ENCODE data around the gene ABHD8. TPM values are rescaled to one million over a fixed set of nuclear protein-coding genes. Genes with fewer than 3 reads are reported as not detected.

Gene ABHD8
- total and polyA plus RNA-seq, 3 experiments from 2014 or later, result 5.2 to 8.3 (median 6.0) TPM

DNA sequence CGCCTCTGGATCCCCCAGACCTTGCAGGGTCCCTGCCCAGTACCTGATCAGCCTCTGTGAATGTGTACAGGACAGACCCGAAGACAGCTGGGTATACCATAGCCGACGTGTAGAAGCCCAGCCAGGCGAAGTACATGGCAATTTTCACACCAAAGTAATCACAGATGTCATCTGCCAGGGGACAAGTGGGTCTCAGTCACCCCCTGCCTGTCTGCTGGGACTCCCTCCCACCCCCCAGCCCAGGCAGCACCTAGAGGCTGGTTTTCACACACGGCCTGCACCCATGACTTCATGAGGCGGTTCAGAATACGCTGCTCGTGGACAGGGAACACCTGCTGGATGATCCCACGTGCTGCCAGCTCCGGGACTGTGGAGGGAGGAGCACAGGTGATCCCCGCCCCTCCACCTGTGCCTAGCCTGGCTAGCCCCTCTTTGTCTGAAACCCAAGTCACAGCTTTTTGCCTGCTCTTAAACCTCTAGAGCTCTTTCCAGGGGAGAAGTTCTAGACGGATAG, 27.9 kb upstream of the ABHD8 start:
- no peaks in the 10 kb centered on the region for H3K9me3 Mint-ChIP-seq
- Histone ChIP-seq H3K9me3 (ENCODE audit: low read length) (no peaks in the 10 kb centered on the region), H3K4me3 (ENCODE audit: low read length) (no peak overlapping the region), H3K27me3 (ENCODE audit: insufficient read depth, low read length, poor library complexity, severe bottlenecking) (no peaks in the 10 kb centered on the region), H3K27ac (ENCODE audit: low read depth, low read length) (no peak overlapping the region), H3K36me3 (ENCODE audit: insufficient read depth, low read length) (no peaks in the 10 kb centered on the region), H3K4me1 (ENCODE audit: insufficient read depth, low read length) (peaks cover 24% of the 10 kb centered on the region)
- no peak overlapping the region for H3K27ac Mint-ChIP-seq
- ChIA-PET POLR2A (interaction anchor here (0.7 to 1.2 kb wide), 2 partner anchors 11 to 26 kb away, joined by 4 to 8 read pairs; no protein-coding TSS in a partner anchor), CTCF (no interaction called here)
- DNase-seq, result no peak
- H3K4me1 Mint-ChIP-seq, result peaks cover 17 to 43% (median 20%) of the 10 kb centered on the region in 3 donors
- H3K27me3 Mint-ChIP-seq, result no peaks in the 10 kb centered on the region
- peaks cover 0 to 4% (median 3%) of the 10 kb centered on the region in 3 donors for H3K36me3 Mint-ChIP-seq
- H3K4me3 Mint-ChIP-seq, result peak overlapping the region in 2 of 7 donors; percentile 41 to 64

DNA sequence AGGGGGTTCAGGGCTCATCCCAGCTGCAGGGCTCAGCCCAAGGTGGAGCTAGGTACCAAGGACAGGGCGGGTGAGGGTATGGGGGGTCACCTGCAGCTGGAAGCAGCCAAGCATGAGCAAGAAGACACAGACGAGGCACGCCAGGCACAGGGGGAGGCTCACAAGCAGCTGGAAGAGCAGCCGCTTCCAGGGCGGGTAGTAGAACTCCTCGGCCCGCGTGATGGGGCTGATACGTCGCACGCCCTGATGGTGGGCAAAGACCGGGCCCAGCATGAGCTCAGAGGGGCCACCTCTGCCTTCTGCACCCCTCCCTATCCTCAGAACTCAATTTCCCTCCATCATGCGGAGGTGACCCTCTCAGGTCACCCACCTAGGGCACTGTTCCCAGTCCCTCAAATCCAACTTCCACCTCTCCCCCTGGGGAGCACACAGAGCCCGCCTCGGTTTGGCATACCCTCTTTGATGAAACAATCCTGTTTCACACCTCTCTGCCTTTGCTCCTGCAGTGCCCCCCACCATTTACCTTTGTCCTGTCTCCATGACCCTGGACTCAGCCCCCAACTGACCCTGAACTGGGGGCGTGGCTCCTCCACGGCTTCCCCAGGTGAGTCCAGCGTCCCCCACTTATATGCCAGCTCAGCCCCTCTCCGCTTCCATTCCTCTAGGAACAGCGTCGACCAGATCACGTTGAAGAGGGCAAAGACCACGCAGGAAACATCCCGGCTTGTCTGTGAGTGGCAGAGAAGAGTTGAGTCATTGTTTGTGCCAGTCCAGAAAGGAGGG, 27.2 kb upstream of the ABHD8 start:
- H3K4me3 Mint-ChIP-seq, result peak overlapping the region; percentile 41 to 67 (median 62)
- ChIA-PET CTCF (interaction anchor here (1.6 kb wide), 1 partner anchor 21 kb away, joined by 4 read pairs; the partner anchor contains the start of gene DDA1), POLR2A (interaction anchor here (1.2 kb wide), 1 partner anchor 25 kb away, joined by 4 read pairs; no protein-coding TSS in a partner anchor)
- H3K4me1 Mint-ChIP-seq, result peaks cover 15 to 38% (median 20%) of the 10 kb centered on the region in 3 donors
- no peak for DNase-seq
- H3K27ac ChIP-seq (ENCODE audit: low read depth, low read length), result no peak overlapping the region
- H3K27me3 Mint-ChIP-seq, result no peaks in the 10 kb centered on the region
- H3K36me3 Mint-ChIP-seq, result peaks cover 0 to 4% (median 3%) of the 10 kb centered on the region in 3 donors
- no peaks in the 10 kb centered on the region for H3K9me3 ChIP-seq (ENCODE audit: low read length)
- no peaks in the 10 kb centered on the region for H3K36me3 ChIP-seq (ENCODE audit: insufficient read depth, low read length)
- peaks cover 21% of the 10 kb centered on the region for H3K4me1 ChIP-seq (ENCODE audit: insufficient read depth, low read length)
- H3K4me3 ChIP-seq (ENCODE audit: low read length), result no peak overlapping the region
- peak overlapping the region in 3 of 8 donors; percentile 17 to 23 (median 21) for H3K27ac Mint-ChIP-seq
- H3K27me3 ChIP-seq (ENCODE audit: insufficient read depth, low read length, poor library complexity, severe bottlenecking), result no peaks in the 10 kb centered on the region
- no peaks in the 10 kb centered on the region for H3K9me3 Mint-ChIP-seq

DNA sequence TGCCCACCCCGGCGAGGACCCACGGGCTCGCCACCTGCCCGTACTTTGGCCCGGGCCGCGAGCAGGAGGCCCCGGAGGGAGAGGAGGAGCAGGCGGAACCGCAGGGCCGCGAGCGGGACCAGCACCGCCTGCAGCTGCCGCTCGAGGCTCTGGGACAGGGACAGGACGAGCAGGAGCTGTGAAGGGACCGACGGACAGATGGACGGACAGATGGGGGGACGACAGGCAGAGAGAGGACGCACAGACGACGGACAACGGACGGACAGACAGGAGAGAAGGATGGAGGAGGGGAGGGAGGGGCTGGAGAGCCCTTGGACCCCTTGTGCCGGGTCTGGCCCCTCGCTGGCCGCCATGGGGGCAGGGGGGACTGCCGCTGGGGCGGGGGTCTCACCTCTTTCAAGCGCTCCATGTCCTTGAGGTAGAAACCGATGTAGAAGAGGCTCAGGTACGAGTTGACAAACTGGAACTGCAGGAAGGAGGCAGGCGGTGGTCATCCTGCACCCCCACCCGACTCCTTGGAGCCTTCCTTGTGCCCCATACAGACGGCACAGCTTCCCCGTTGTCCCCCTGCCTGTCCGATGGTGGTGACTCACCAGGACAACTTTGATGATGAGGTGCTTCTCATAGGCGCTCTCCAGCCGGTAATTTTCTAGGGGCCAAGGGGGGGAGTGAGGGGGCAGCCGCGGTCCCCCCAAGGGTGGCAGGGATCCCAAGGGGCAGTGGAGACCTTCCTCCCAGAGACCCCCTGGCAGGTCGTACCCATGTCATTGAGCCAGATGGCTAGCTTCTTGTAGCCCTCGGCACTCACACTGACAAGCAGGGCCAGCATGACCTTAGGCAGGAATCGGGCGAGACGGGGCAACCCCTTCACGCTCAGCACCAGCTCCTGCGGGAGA, 26.4 kb upstream of the ABHD8 start:
- Mint-ChIP-seq H3K4me1 (peaks cover 7 to 31% (median 13%) of the 10 kb centered on the region in 3 donors), H3K9me3 (no peaks in the 10 kb centered on the region), H3K4me3 (peak overlapping the region; percentile 47 to 79 (median 62)), H3K27me3 (no peaks in the 10 kb centered on the region), H3K36me3 (peaks cover 0 to 4% (median 3%) of the 10 kb centered on the region in 3 donors), H3K27ac (peak overlapping the region in 2 of 8 donors; percentile 5 to 42)
- no peak for DNase-seq
- peaks cover 15% of the 10 kb centered on the region for H3K4me1 ChIP-seq (ENCODE audit: insufficient read depth, low read length)
- no peaks in the 10 kb centered on the region for H3K36me3 ChIP-seq (ENCODE audit: insufficient read depth, low read length)
- POLR2A ChIA-PET, result no interaction called here
- H3K9me3 ChIP-seq (ENCODE audit: low read length), result no peaks in the 10 kb centered on the region
- no peak overlapping the region for H3K27ac ChIP-seq (ENCODE audit: low read depth, low read length)
- no peak overlapping the region for H3K4me3 ChIP-seq (ENCODE audit: low read length)
- no peaks in the 10 kb centered on the region for H3K27me3 ChIP-seq (ENCODE audit: insufficient read depth, low read length, poor library complexity, severe bottlenecking)
- CTCF ChIA-PET, result interaction anchor here (1.6 to 2.1 kb wide), 2 partner anchors 21 to 24 kb away, joined by 4 to 5 read pairs; partner anchors contain the start of genes DDA1 and MRPL34

DNA sequence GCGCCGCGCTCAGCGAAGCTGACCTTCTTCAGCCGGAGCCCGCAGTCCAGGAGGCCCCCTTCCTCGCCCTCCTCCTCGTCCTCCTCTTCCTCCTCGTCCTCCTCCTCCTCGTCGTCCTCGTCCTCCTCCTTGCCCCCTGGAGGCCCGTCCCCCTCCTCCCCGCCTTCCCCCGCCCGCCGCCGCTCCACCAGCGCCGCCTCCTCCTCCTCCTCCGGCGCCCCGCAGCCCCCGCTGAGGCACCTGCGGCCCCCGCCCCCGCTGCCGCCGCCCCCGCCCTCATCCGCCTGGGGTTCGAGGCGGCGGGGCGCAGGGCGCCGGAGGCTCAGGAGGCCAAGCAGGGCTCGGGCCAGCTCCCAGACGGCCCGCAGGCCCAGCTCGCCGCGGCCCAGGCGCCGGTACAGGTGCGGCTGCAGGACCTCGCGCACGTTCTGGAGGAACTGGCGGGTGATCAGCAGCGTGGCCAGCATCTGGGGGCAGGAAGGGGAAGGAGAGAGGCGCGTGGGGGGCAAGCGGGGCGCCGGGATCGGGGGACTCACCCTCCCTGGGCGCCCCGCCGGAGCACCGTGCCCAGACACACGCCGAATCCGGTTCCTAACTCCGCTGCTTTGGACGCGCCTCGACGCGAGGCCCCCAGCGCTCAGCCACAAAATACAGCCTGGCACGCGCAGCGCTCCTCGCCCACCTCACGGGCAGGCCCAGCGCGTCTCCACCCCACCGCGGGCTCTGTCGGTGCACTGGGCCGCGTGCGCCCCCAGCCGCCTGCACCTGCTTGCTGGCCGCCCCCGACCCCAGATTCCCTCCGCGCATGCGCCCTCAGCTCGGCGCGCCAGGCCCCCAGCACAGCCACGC, 25.5 kb upstream of the ABHD8 start:
- ChIA-PET CTCF (interaction anchor here (0.9 to 2.1 kb wide), 3 partner anchors 20 to 23 kb away, joined by 3 to 5 read pairs (median 4); partner anchors contain the start of genes DDA1 and MRPL34), POLR2A (interaction anchor here (0.6 to 0.9 kb wide), 2 partner anchors 11 to 20 kb away, joined by 5 to 8 read pairs; partner anchors contain the start of gene DDA1)
- DNase-seq, result peak; percentile 28 to 63 (median 40)
- peak overlapping the region in 3 of 8 donors; percentile 36 to 70 (median 70) for H3K27ac Mint-ChIP-seq
- no peaks in the 10 kb centered on the region for H3K9me3 Mint-ChIP-seq
- no peaks in the 10 kb centered on the region for H3K27me3 ChIP-seq (ENCODE audit: insufficient read depth, low read length, poor library complexity, severe bottlenecking)
- peak overlapping the region; percentile 65 for H3K27ac ChIP-seq (ENCODE audit: low read depth, low read length)
- peaks cover 2 to 26% (median 9%) of the 10 kb centered on the region in 3 donors for H3K4me1 Mint-ChIP-seq
- no peaks in the 10 kb centered on the region for H3K27me3 Mint-ChIP-seq
- H3K4me1 ChIP-seq (ENCODE audit: insufficient read depth, low read length), result peaks cover 11% of the 10 kb centered on the region
- H3K4me3 ChIP-seq (ENCODE audit: low read length), result peak overlapping the region; percentile 61
- no peaks in the 10 kb centered on the region for H3K36me3 ChIP-seq (ENCODE audit: insufficient read depth, low read length)
- peak overlapping the region; percentile 51 to 85 (median 71) for H3K4me3 Mint-ChIP-seq
- peaks cover 0 to 3% (median 2%) of the 10 kb centered on the region in 3 donors for H3K36me3 Mint-ChIP-seq
- no peaks in the 10 kb centered on the region for H3K9me3 ChIP-seq (ENCODE audit: low read length)

DNA sequence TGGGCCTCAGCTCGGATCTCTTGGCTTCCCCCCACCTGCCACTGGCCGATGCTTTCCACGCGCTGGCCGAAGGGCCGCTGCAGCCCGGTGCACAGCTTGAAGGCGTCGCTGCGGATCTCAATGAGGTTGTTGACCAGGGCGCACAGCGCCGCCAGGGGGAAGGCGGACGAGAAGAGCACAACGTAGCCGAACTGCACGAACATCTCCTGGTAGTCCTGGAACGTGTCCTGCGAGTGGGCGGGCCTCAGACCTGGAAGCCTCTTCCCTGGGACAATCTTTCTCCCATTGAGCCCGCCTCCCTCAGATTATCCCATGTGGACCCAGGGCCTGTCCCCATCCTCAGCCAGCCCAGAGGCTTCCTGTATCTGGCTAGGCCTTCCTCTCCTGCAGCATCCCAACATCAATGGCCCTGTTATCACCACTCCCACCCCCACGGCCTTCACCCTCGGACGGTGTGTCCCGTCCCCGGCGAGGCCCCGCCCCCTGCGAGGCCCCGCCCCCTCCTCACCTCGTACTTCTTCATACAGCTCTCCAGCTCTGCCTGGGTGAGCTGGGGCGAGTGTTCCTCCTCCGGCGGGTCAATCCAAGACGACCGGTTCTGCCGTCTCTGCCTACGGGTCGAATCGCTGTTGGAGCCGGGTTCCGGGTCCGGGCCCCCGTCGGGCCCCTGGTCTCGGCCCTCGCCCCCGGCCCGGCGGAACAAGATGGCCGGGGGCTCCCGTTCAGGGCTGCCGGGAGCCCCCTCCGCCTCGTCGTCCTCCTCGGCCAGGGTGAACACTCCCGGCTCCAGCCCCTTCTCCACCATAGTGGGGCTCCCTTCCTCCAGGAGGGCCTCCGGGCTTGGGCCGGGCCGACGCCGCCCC, 24.7 kb upstream of the ABHD8 start:
- peak overlapping the region in 6 of 8 donors; percentile 35 to 86 (median 70) for H3K27ac Mint-ChIP-seq
- H3K4me3 ChIP-seq (ENCODE audit: low read length), result peak overlapping the region; percentile 61

DNA sequence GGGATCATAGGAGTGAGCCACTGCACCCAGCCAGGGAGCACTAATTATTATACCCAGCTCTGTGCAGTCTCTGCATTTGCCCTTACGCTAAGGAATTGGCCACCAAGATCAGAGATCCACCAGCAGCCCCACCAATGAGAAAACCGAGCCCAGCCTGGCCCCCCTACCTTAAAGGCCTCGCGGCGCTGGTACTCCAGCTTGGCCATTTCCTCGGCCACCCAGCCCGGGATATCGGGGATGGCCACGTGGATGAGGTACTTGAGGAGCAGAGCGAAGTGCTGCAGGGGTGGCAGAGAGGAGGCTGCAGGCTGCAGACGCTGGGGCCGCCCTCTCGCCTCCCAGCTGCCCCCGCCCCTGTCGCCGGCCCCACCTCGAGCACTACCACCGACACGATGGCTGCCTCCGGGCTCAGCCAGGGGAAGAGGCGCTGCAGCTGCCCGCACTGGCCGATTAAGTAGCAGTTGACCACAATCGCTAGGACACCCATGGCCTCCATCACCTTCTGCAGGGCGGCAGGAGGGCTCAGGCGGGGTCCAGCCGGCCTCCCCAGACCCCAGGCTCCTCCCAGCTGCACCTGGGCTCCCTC, 23.9 kb upstream of the ABHD8 start:
- Mint-ChIP-seq H3K9me3 (no peaks in the 10 kb centered on the region), H3K27ac (peak overlapping the region in 3 of 8 donors; percentile 7 to 66 (median 46)), H3K27me3 (no peaks in the 10 kb centered on the region), H3K4me3 (peak overlapping the region; percentile 39 to 83 (median 50)), H3K4me1 (peaks cover 5 to 30% (median 9%) of the 10 kb centered on the region in 3 donors), H3K36me3 (peaks cover 0 to 8% (median 1%) of the 10 kb centered on the region in 3 donors)
- no peaks in the 10 kb centered on the region for H3K36me3 ChIP-seq (ENCODE audit: insufficient read depth, low read length)
- POLR2A ChIA-PET, result interaction anchor here (2.0 kb wide), 1 partner anchor 18 kb away, joined by 5 read pairs; the partner anchor contains the start of gene DDA1
- H3K4me3 ChIP-seq (ENCODE audit: low read length), result no peak overlapping the region
- H3K27ac ChIP-seq (ENCODE audit: low read depth, low read length), result no peak overlapping the region
- no peaks in the 10 kb centered on the region for H3K27me3 ChIP-seq (ENCODE audit: insufficient read depth, low read length, poor library complexity, severe bottlenecking)
- no peaks in the 10 kb centered on the region for H3K9me3 ChIP-seq (ENCODE audit: low read length)
- CTCF ChIA-PET, result interaction anchor here (0.6 to 1.8 kb wide), 2 partner anchors 10 to 18 kb away, joined by 3 to 6 read pairs; partner anchors contain the start of gene DDA1
- peaks cover 9% of the 10 kb centered on the region for H3K4me1 ChIP-seq (ENCODE audit: insufficient read depth, low read length)
- DNase-seq, result no peak

More for the DNA sequence above, 24.7 kb upstream of the ABHD8 start:
- ChIA-PET CTCF (interaction anchor here (0.6 to 2.1 kb wide), 4 partner anchors 11 to 23 kb away, joined by 3 to 6 read pairs (median 4); partner anchors contain the start of genes DDA1 and MRPL34), POLR2A (interaction anchor here (0.6 to 0.9 kb wide), 2 partner anchors 10 to 19 kb away, joined by 5 to 8 read pairs; partner anchors contain the start of gene DDA1)
- H3K27me3 ChIP-seq (ENCODE audit: insufficient read depth, low read length, poor library complexity, severe bottlenecking), result no peaks in the 10 kb centered on the region
- H3K4me3 Mint-ChIP-seq, result peak overlapping the region; percentile 65 to 84 (median 77)
- no peaks in the 10 kb centered on the region for H3K9me3 ChIP-seq (ENCODE audit: low read length)
- peak; percentile 48 to 73 (median 56) for DNase-seq
- H3K36me3 ChIP-seq (ENCODE audit: insufficient read depth, low read length), result no peaks in the 10 kb centered on the region
- peaks cover 4 to 23% (median 9%) of the 10 kb centered on the region in 3 donors for H3K4me1 Mint-ChIP-seq
- peak overlapping the region; percentile 65 for H3K27ac ChIP-seq (ENCODE audit: low read depth, low read length)
- H3K36me3 Mint-ChIP-seq, result peaks cover 0 to 3% (median 1%) of the 10 kb centered on the region in 3 donors
- no peaks in the 10 kb centered on the region for H3K9me3 Mint-ChIP-seq
- H3K4me1 ChIP-seq (ENCODE audit: insufficient read depth, low read length), result peaks cover 9% of the 10 kb centered on the region
- H3K27me3 Mint-ChIP-seq, result no peaks in the 10 kb centered on the region

Measured in CD8-positive, alpha-beta memory T cell (primary cell).